HL-60 (cell line): Measurements from ENCODE around the gene GSX2.

ENCODE experiments used
- DNase-seq, 2 experiments: peaks; one replicate each; pipeline ENCODE4 v3.0.0-alpha.2; 2010 to 2020; ENCODE audit warnings: low read depth in 1 of 2, low spot score in 1 of 2
- H3K27ac ChIP-seq: fragments of 250-450 bp; sonication (Bioruptor Pico); replicated peaks from 2 replicates; pipeline ENCODE4 v1.5.1; 2020; ENCODE audit warnings: mild to moderate bottlenecking, moderate library complexity
- H3K27me3 ChIP-seq: fragments of 250-450 bp; sonication (Bioruptor Pico); 2 replicates; pipeline ENCODE4 v1.5.1; 2021; ENCODE audit warnings: mild to moderate bottlenecking, moderate library complexity; ENCODE audit not compliant: insufficient read depth, poor library complexity, severe bottlenecking
- H3K4me3 ChIP-seq: replicated peaks from 2 replicates; pipeline ENCODE4 v1.5.1; 2011; ENCODE audit warnings: mild to moderate bottlenecking, control low read depth, low read length; ENCODE audit not compliant: insufficient read depth
- GABPA ChIP-seq: IDR thresholded peaks from 2 replicates; pipeline ENCODE4 v1.6.1; 2012; ENCODE audit warnings: low read depth
- POLR2AphosphoS5 ChIP-seq: IDR thresholded peaks from 2 replicates; pipeline ENCODE4 v1.6.1; 2012; ENCODE audit warnings: low read depth
- SPI1 ChIP-seq: IDR thresholded peaks from 2 replicates; pipeline ENCODE4 v1.6.1; 2012; ENCODE audit warnings: low read depth, mild to moderate bottlenecking, borderline replicate concordance
- TF ChIP-seq, protein P1 (sequence below): IDR thresholded peaks from 2 replicates; pipeline ENCODE4 v1.6.1; 2012; ENCODE audit warnings: low read depth; ENCODE audit not compliant: insufficient replicate concordance
- TF ChIP-seq, protein P2 (sequence below): IDR thresholded peaks from one replicate; pipeline ENCODE4 v1.5.1; 2011; ENCODE audit warnings: low read length, control low read depth, inconsistent platforms; ENCODE audit not compliant: insufficient read depth

Gene GSX2

DNA sequence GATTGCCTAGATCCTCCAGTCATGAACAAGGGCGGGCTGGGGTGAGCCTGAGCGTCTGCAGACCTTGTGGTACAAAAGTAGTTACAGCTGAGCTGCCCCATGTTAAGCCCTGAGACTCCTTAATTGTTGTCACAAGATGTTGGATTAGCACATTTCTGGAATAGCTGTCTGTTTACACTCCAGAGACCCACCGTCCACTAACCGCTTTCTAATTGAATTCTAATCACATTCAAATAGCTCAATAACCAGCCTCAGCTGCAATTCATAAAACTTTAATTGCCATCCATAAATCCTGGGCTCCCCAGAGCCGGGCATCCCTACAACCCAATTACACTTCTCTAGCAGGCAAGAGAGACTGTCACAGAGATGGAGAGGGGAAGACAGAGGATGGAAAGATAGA is 1.6 kb upstream of the GSX2 start:
- Histone ChIP-seq H3K4me3 (no peak overlapping the region), H3K27me3 (peaks cover 88% of the 10 kb centered on the region), H3K27ac (no peak overlapping the region)
- TF ChIP-seq, protein P1, sequence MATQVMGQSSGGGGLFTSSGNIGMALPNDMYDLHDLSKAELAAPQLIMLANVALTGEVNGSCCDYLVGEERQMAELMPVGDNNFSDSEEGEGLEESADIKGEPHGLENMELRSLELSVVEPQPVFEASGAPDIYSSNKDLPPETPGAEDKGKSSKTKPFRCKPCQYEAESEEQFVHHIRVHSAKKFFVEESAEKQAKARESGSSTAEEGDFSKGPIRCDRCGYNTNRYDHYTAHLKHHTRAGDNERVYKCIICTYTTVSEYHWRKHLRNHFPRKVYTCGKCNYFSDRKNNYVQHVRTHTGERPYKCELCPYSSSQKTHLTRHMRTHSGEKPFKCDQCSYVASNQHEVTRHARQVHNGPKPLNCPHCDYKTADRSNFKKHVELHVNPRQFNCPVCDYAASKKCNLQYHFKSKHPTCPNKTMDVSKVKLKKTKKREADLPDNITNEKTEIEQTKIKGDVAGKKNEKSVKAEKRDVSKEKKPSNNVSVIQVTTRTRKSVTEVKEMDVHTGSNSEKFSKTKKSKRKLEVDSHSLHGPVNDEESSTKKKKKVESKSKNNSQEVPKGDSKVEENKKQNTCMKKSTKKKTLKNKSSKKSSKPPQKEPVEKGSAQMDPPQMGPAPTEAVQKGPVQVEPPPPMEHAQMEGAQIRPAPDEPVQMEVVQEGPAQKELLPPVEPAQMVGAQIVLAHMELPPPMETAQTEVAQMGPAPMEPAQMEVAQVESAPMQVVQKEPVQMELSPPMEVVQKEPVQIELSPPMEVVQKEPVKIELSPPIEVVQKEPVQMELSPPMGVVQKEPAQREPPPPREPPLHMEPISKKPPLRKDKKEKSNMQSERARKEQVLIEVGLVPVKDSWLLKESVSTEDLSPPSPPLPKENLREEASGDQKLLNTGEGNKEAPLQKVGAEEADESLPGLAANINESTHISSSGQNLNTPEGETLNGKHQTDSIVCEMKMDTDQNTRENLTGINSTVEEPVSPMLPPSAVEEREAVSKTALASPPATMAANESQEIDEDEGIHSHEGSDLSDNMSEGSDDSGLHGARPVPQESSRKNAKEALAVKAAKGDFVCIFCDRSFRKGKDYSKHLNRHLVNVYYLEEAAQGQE, result no peak
- TF ChIP-seq, protein P2, sequence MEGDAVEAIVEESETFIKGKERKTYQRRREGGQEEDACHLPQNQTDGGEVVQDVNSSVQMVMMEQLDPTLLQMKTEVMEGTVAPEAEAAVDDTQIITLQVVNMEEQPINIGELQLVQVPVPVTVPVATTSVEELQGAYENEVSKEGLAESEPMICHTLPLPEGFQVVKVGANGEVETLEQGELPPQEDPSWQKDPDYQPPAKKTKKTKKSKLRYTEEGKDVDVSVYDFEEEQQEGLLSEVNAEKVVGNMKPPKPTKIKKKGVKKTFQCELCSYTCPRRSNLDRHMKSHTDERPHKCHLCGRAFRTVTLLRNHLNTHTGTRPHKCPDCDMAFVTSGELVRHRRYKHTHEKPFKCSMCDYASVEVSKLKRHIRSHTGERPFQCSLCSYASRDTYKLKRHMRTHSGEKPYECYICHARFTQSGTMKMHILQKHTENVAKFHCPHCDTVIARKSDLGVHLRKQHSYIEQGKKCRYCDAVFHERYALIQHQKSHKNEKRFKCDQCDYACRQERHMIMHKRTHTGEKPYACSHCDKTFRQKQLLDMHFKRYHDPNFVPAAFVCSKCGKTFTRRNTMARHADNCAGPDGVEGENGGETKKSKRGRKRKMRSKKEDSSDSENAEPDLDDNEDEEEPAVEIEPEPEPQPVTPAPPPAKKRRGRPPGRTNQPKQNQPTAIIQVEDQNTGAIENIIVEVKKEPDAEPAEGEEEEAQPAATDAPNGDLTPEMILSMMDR, result no peak
- DNase-seq, result no peak

- Histone ChIP-seq H3K27ac (no peak overlapping the region), H3K27me3 (peaks cover 90% of the 10 kb centered on the region), H3K4me3 (no peak overlapping the region)
- no peak for TF ChIP-seq SPI1
- DNase-seq, result no peak
Measured at GRCh38 chr4:54099287-54099747, 646 bp upstream of the GSX2 start.

- Histone ChIP-seq H3K27me3 (peaks cover 90% of the 10 kb centered on the region), H3K4me3 (peak overlapping the region; percentile 17; the same call in 1 of the 2 replicates), H3K27ac (no peak overlapping the region)
- no peak for DNase-seq
- no peak for TF ChIP-seq POLR2AphosphoS5
- TF ChIP-seq, protein P1, result no peak
- TF ChIP-seq, protein P2, result no peak
- TF ChIP-seq GABPA, result no peak
- TF ChIP-seq SPI1, result no peak
Measured at GRCh38 chr4:54100595-54101189, 729 bp downstream of the GSX2 start.

DNA sequence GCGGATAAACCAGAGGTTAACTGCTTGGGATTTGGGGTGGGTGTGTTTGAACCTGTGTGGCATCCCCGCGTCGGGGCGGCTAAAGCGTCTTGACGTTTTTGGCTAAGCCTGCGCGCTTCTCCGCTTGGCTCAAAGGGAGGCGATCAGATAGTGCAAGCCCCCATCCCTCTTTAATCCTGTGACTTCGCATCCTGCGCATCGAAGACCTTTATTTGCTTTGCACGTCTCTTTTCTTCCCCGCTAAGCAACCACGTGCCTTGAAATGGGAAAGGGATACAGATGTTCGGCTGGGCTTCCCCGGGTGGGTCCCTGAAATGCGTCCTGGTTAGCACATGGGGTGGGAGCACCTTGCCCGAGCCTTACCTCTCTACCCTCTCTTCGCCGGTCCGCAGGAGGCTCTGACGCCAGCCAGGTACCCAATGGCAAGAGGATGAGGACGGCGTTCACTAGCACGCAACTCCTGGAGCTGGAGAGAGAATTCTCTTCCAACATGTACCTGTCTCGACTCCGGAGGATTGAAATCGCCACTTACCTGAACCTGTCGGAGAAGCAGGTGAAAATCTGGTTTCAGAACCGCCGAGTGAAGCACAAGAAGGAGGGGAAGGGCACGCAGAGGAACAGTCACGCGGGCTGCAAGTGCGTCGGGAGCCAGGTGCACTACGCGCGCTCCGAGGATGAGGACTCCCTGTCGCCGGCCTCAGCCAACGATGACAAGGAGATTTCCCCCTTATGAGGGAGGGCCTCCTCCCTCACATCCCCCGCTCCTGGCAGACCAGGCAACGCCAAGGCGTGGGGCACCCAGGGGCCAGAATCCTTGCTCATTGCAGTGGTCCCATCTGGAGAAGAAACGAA is 1.5 kb downstream of the GSX2 start:
- no peak for DNase-seq
- TF ChIP-seq POLR2AphosphoS5, result no peak
- TF ChIP-seq GABPA, result no peak
- TF ChIP-seq, protein P2, result no peak
- TF ChIP-seq, protein P1, result no peak
- TF ChIP-seq SPI1, result no peak
- Histone ChIP-seq H3K27ac (no peak overlapping the region), H3K27me3 (peaks cover 87% of the 10 kb centered on the region), H3K4me3 (no peak overlapping the region)
